ENCODE results near the gene P2RX1. TPM values are rescaled to one million over a fixed set of nuclear protein-coding genes. Genes with fewer than 3 reads are reported as not detected.
A peak's percentile ranks its signal among the peaks of the same experiment; 100 is the strongest.

P2RX1 gene
- total and polyA plus RNA-seq, 2 experiments from 2014 or later: 0.31 to 2.2 TPM

- no peak overlapping the region for H3K4me3 Mint-ChIP-seq
- H3K36me3 Mint-ChIP-seq (ENCODE audit: low read depth): no peaks in the 10 kb centered on the region
- Histone ChIP-seq H3K27ac (ENCODE audit: low read depth) (no peak overlapping the region), H4K20me1 (replicated peaks; ENCODE audit: insufficient read depth) (no peaks in the 10 kb centered on the region), H3F3A (replicated peaks; ENCODE audit: low read depth) (no peaks in the 10 kb centered on the region), H3K4me3 (no peak overlapping the region), H3K36me3 (ENCODE audit: insufficient read depth) (no peaks in the 10 kb centered on the region), H2AFZ (peak overlapping the region; percentile 65; the same call in 1 of the 2 replicates), H3K4me1 (ENCODE audit: insufficient read depth) (no peaks in the 10 kb centered on the region; the same call in 1 of the 2 replicates), H3K4me2 (no peak overlapping the region), H3K27me3 (ENCODE audit: insufficient read depth) (no peaks in the 10 kb centered on the region), H3K9me2 (ENCODE audit: insufficient read depth) (no peaks in the 10 kb centered on the region), H3K79me2 (replicated peaks; ENCODE audit: insufficient read depth) (no peaks in the 10 kb centered on the region)
- H3K4me1 Mint-ChIP-seq: peaks cover 7% of the 10 kb centered on the region; the same call in 2 of the 3 replicates
- H3K9me3 Mint-ChIP-seq: no peaks in the 10 kb centered on the region
- no peak overlapping the region for H3K27ac Mint-ChIP-seq
- DNase-seq (ENCODE audit: low spot score) (peak; percentile 55), ATAC-seq (peak; percentile 10; the same call in 1 of the 3 replicates)
- peaks cover 9% of the 10 kb centered on the region for H3K27me3 Mint-ChIP-seq (ENCODE audit: insufficient read depth, low read depth, poor library complexity)
- TF ChIP-seq EZH2 (IDR thresholded peaks at IDR 0.05; ENCODE audit: low read depth, unreplicated experiment) (no peak), ZNF331 (CRISPR knock-in tag; IDR thresholded peaks at IDR 0.05; ENCODE audit: low read depth) (no peak), CREB1 (CRISPR knock-in tag; IDR thresholded peaks at IDR 0.05; ENCODE audit: low read depth) (no peak), ZNF114 (CRISPR knock-in tag; IDR thresholded peaks at IDR 0.05) (no peak), STAT1 (IDR thresholded peaks at IDR 0.05; ENCODE audit: unreplicated experiment) (no peak), NANOG (IDR thresholded peaks at IDR 0.05; ENCODE audit: borderline replicate concordance) (no peak), REST (IDR thresholded peaks at IDR 0.05; ENCODE audit: unreplicated experiment) (no peak)
- TF ChIP-seq, protein P1, sequence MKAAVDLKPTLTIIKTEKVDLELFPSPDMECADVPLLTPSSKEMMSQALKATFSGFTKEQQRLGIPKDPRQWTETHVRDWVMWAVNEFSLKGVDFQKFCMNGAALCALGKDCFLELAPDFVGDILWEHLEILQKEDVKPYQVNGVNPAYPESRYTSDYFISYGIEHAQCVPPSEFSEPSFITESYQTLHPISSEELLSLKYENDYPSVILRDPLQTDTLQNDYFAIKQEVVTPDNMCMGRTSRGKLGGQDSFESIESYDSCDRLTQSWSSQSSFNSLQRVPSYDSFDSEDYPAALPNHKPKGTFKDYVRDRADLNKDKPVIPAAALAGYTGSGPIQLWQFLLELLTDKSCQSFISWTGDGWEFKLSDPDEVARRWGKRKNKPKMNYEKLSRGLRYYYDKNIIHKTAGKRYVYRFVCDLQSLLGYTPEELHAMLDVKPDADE (IDR thresholded peaks at IDR 0.05): no peak
- TF ChIP-seq, protein P2, sequence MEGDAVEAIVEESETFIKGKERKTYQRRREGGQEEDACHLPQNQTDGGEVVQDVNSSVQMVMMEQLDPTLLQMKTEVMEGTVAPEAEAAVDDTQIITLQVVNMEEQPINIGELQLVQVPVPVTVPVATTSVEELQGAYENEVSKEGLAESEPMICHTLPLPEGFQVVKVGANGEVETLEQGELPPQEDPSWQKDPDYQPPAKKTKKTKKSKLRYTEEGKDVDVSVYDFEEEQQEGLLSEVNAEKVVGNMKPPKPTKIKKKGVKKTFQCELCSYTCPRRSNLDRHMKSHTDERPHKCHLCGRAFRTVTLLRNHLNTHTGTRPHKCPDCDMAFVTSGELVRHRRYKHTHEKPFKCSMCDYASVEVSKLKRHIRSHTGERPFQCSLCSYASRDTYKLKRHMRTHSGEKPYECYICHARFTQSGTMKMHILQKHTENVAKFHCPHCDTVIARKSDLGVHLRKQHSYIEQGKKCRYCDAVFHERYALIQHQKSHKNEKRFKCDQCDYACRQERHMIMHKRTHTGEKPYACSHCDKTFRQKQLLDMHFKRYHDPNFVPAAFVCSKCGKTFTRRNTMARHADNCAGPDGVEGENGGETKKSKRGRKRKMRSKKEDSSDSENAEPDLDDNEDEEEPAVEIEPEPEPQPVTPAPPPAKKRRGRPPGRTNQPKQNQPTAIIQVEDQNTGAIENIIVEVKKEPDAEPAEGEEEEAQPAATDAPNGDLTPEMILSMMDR (conservative IDR thresholded peaks at IDR 0.05; ENCODE audit: low read depth in 2 of 2): no peak
These were observed 4.8 kb downstream of the P2RX1 start for GRCh38 chr17:3911271-3912053.
